ENCODE results near the gene APOL1.
"Not testable (repeated sequence)": the region's sequence is repeated elsewhere in the genome, so short reads cannot be mapped to it uniquely, and the experiment has no call there.

The APOL1 gene

GRCh38 chr22:36252754-36253522 is at the start of gene APOL1:
Gene APOL1 (plus strand): TSS chr22:36253133. CDS start chr22:36254956, 1,823 bp downstream.
- DNase-seq (ENCODE audit: low read depth in 2 of 2): peak; percentile 42 to 43

DNA sequence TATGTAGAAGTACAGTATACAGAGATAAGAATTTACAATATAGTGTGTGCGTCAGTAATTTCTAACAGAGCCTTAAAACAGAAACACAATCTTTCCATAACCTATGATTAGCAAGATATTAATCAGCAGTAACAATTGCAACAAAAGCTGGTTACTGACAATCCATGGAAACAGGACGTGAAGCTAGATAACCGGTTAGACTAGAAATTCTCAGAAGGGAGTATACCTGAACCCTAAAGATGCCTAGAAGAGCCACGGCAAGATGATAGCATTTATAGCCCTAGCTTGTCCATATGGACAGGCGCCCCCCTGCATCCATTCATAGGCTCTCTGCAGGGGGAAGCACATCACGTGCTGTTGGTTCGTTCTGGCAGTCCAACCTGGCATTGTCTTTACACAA is 49.5 kb upstream of the APOL1 start:
- DNase-seq (ENCODE audit: low read depth in 2 of 2): not testable (repeated sequence)

- no peak for DNase-seq (ENCODE audit: low read depth in 2 of 2)
Observed at GRCh38 chr22:36204001-36204631, 48.8 kb upstream of the APOL1 start.

DNA sequence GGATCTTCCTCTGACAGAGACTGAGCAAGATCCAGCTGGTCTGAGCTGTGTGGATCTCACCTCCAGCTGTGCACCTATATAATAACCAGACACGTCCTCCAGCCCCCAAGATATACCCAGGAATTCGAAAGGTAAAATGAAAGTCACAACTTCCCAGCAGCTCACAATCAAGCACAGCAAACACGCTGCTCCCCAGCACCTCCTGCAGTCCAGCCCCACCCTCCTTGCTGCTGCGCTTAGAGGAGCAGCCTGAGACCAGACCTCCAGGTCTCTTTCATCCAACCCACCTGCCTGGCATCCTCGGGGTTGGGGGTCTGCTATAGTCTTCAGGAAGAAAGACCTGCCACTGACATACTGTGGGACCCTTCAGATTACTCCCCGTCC is 48.3 kb upstream of the APOL1 start:
- DNase-seq (ENCODE audit: low read depth in 2 of 2): no peak

DNA sequence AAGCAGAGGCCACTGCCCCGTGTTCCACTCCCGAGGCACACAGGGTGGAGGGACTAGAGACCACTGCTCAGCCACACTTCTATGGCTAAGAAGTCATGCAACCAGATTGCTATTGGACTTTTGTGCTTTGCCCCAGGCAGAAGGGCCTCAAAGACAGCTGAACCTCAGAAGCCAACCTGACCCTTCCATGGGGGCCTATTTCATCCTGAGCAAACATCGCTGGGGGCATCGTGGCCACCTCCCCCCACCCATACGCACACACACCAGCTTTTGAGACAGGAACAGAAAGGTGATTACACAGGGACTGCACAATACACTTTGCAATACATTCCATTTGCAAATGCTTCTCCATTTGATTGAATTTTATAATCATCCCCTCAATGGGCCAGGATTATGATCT is 47.4 kb upstream of the APOL1 start:
- not testable (repeated sequence) for DNase-seq (ENCODE audit: low read depth in 2 of 2)

GRCh38 chr22:36206255-36206654 is 46.7 kb upstream of the APOL1 start:
- no peak for DNase-seq (ENCODE audit: low read depth in 2 of 2)

- no peak for DNase-seq (ENCODE audit: low read depth in 2 of 2)
Observed at GRCh38 chr22:36208162-36208765, 44.7 kb upstream of the APOL1 start.

DNA sequence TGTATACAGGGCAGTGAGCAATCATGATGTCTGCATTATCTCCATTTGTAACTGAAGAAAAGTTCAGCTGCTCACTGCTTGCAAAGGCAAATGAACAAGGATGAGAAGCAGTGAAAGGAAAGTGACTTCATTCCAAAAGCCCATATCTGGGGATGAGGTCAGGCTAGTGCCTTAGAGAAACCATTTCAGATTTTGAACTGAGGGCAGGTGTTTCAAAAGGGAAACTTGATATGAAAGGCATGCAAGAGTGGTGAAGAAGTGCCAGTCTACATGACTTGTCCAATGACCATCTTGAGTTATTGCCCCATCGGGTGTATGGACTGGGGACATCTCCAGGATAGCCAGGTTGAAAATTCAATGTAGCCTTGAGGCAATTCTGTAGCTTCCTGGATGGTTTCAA is 44.0 kb upstream of the APOL1 start:
- no peak for DNase-seq (ENCODE audit: low read depth in 2 of 2)

DNA sequence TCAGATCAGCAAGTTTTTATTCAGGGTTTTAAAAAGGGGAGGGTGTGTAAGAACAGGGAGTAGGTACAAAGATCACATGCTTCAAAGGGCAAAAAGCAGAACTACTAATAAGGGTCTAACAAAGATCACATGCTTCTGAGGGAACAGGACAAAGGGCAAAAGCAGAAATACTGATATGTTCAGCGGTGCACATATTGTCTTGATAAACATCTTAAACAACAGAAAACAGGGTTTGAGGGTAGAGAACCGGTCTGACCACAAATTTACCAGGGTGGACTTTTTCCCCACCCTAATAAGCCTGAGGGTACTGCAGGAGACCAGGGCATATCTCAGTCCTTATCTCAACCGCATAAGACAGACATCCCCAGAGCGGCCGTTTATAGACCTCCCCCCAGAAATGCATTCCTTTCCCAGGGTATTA is 43.4 kb upstream of the APOL1 start:
- not testable (repeated sequence) for DNase-seq (ENCODE audit: low read depth in 2 of 2)

DNA sequence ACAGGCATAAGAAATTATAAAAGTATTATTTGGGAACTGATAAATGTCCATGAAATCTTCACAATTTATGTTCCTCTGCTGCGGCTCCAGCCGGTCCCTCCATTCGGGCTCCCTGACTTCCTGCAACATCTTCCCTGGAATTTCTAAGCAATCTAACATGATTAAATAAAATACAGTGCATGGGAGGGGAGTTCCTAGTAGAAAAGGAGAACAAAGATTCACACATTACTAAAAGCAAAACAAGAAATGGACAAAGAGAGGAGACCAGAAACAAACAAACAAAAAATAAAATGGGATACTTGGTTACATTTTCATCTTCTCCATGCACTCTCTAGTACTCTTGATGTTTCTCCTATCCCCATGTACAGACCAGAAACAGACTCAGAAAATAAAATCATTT is 42.7 kb upstream of the APOL1 start:
- no peak for DNase-seq (ENCODE audit: low read depth in 2 of 2)

GRCh38 chr22:36211237-36211861 is 41.6 kb upstream of the APOL1 start:
- no peak for DNase-seq (ENCODE audit: low read depth in 2 of 2)

DNA sequence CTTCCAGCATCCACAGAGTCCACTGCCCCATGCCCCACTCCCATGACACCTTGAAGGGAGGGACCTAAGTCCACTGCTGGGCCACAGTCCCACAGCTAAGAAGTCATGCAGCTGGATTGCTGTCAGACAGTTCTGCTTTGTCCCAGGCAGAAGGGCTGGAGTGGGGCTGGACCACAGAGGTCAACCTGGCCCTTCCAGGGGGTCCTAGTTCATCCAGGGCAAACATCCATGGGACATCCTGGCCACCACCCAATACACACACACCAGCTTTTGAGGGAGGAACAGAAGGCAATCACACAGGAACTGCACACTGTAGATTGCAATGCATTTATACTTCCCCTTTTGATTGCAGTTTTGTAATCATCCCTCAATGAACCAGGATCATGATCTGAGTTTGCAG is 40.0 kb upstream of the APOL1 start:
- DNase-seq (ENCODE audit: low read depth in 2 of 2): no peak

- DNase-seq (ENCODE audit: low read depth in 2 of 2): no peak
Observed at GRCh38 chr22:36213586-36213985, 39.3 kb upstream of the APOL1 start.

DNA sequence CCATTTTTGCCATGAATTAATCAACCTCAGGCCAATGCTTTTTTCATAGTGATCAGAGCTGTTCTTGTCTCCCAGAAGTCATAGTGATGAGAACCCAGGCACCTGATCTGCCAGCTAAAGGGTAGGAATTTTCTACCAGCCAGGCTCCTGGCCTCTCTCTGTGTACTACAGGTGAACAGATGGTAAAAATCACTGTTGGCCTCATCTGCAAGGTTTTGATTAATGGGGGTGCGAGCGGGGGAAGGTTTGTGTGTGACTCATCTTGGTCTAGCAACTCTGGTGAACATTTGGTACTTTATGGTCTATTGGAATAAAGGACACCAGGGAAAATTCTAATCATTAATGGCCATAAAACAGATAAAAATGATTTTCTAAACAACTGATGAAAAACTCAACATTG is 37.0 kb upstream of the APOL1 start:
- no peak for DNase-seq (ENCODE audit: low read depth in 2 of 2)

DNA sequence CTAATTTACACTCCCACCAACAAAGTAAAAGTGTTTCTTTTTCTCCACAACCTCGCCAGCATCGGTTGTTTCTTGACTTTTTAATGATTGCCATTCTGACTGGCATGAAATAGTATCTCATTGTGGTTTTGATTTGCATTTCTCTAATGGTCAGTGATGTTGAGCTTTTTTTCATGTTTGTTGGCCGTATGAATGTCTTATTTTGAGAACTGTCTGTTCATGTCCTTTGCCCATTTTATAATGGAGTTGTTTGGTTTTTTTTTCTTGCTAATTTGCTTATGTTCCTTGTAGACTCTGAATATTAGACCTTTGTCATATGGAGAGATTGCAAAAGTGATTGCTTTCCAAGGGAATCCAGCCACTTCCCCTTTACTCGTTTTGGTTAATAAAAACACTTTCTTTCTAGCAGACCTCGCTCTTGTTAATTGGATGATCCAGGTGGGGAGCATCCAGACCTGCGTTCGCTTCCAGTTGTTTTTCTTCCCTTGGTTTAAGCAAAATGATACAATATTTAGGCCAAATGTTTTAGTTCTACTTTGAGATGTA is 34.2 kb upstream of the APOL1 start:
- no peak for DNase-seq (ENCODE audit: low read depth in 2 of 2)

GRCh38 chr22:36220451-36220921 is 32.4 kb upstream of the APOL1 start:
- DNase-seq (ENCODE audit: low read depth in 2 of 2): no peak

GRCh38 chr22:36221799-36222751 is 30.9 kb upstream of the APOL1 start:
- DNase-seq (ENCODE audit: low read depth in 2 of 2): peak in 1 of 2 donors; percentile 27

DNA sequence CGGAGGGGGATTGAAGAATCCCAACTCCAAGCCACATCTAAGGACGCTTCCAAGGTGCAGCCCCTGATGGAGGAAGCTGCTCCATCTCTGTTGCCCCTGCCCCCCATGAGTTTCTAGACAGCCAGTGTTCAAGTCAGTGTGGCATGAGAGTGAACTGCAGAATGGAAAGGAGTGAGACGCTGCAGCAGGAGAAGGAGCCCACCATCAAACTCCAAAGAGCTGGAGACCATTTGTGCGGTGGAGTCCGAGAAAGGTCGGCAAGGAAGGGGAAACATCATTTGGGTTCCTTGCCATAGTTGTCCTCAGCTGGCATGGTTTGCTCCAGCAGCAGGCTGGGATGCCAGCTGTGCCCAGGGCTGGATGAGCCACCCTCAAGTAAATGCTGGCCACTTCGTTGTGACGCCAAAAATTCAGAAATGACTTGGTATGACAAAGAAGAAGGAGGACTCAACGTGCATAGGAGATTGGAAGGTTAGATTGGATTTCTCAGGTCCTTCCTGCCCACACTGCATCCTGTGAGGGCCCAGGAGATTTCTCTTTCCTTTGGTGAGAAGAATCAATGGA is 30.0 kb upstream of the APOL1 start:
- no peak for DNase-seq (ENCODE audit: low read depth in 2 of 2)

DNA sequence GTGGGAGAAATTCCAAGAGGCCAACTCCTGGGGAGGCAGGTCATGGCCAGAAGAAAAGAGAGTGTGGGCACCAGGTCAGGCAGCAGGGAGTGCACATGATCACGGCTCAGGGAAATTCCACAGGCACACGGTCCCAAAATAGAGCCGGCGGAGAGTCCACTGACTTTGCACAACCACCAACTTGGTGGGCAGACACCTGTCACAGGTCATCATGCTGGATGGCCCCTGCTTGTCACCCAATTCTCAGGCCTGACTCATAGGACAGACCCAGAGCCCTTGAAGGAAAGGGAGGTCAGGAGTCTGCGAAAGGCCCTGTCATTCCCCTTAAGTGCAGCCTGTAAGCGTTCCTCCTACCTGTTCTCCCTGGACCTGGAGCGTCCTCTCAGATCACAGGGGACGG is 29.4 kb upstream of the APOL1 start:
- no peak for DNase-seq (ENCODE audit: low read depth in 2 of 2)

DNA sequence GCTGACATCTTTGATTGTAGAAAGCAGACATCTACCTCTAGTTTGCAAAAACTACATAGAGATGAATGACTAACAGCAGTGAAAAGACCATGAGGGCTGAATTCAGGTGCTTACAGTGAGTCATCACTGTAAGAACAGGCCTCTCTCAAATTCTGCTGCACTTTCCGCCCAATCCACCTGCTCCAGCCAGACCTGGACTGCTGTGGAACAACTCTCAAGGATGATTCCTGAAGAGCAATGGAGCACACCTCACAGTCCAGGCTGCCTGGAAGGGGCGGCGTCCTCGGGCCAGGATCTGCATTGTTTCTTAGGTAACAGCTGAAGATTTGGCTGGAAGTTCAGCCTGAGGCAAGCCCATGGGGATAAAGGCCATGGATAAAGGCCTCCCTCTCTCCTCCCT is 28.7 kb upstream of the APOL1 start:
- no peak for DNase-seq (ENCODE audit: low read depth in 2 of 2)
